Epithelial cell of proximal tubule (primary cell): Measurements from ENCODE around the gene SCARB1. TPM values are rescaled to one million over a fixed set of nuclear protein-coding genes. Genes with fewer than 3 reads are reported as not detected.
A peak's percentile ranks its signal among the peaks of the same experiment; 100 is the strongest.

ENCODE experiments used
- DNase-seq: peaks from one replicate; pipeline ENCODE4 v3.0.0-alpha.2; 2011; ENCODE audit warnings: low read depth
- H3K4me3 ChIP-seq: 2 replicates; pipeline ENCODE4 v1.5.1; 2011; ENCODE audit warnings: low read depth, mild to moderate bottlenecking, low read length
- total RNA-seq: library from RNA; depleted of rRNA; stranded (reverse); fragments of >200 nt; gene quantifications from 2 replicates; pipeline ENCODE4 v1.2.3, GENCODE V29; 2015
- TF ChIP-seq, protein P1 (sequence below): conservative IDR thresholded peaks from 2 replicates; pipeline ENCODE4 v1.5.1; 2012; ENCODE audit warnings: low read depth, mild to moderate bottlenecking, low read length

Gene SCARB1
- total RNA-seq, 1 donor from 2014 or later: 21.9 TPM

DNA sequence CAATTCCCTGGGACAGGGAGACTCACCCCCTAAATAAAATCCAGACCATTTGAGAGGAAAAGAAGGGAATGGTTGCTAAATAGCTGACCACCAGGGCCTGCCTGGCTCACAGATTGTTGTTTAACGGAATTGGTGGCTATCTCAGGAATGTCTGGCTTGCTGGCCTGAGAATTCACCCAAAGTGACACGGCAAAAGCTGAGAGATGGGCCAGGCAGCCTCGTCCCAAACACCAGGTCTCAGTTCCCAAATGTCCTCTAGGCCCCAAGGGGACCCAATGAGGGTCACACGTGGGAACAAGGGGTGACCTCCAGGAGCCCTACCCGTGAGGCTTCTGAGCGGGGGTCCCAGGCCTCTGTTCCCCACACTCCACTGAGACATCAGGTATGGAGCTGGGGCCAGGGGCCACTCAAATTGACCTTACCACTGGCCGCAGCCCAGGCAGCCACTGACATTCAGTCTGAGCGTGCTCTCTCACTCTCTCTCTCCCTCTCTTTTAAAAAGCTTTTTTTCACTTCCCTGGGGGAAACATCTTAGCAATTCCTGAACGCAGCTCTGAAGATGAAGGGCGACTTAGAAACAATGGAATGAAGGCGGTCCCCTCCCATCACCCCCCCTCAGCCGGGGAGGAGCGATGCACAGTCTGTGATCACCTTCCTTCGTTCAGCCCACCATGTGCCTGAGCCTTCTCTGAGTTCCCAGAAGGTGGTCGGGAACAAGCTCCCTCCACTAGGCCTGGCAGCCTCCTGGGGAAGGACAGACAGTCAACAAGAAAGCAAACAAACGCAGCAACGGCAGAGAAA is 131.2 kb downstream of the SCARB1 start:
- H3K4me3 ChIP-seq: no peak overlapping the region
- no peak for DNase-seq
- TF ChIP-seq, protein P1, sequence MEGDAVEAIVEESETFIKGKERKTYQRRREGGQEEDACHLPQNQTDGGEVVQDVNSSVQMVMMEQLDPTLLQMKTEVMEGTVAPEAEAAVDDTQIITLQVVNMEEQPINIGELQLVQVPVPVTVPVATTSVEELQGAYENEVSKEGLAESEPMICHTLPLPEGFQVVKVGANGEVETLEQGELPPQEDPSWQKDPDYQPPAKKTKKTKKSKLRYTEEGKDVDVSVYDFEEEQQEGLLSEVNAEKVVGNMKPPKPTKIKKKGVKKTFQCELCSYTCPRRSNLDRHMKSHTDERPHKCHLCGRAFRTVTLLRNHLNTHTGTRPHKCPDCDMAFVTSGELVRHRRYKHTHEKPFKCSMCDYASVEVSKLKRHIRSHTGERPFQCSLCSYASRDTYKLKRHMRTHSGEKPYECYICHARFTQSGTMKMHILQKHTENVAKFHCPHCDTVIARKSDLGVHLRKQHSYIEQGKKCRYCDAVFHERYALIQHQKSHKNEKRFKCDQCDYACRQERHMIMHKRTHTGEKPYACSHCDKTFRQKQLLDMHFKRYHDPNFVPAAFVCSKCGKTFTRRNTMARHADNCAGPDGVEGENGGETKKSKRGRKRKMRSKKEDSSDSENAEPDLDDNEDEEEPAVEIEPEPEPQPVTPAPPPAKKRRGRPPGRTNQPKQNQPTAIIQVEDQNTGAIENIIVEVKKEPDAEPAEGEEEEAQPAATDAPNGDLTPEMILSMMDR: no peak

DNA sequence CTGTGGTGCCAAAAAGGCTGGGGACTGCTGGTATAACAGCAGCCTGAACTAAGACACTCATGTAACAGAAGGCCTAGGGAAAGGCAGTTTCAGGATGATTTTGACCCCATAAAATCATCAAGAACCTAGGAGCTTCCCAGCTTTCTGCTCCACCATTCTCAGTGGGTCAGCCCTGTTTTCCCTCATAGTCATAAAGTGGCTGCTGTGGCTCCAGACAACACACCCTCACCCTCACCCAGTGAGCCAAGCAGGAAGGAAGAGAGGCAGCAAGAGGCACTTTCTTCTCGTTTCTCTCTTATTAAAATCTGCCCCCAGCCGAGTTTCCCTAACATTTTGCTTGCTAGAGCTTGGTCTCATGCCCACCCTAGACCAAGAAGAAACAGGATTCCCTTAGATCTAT is 131.8 kb downstream of the SCARB1 start:
- TF ChIP-seq, protein P1: no peak
- no peak for DNase-seq
- no peak overlapping the region for H3K4me3 ChIP-seq

DNA sequence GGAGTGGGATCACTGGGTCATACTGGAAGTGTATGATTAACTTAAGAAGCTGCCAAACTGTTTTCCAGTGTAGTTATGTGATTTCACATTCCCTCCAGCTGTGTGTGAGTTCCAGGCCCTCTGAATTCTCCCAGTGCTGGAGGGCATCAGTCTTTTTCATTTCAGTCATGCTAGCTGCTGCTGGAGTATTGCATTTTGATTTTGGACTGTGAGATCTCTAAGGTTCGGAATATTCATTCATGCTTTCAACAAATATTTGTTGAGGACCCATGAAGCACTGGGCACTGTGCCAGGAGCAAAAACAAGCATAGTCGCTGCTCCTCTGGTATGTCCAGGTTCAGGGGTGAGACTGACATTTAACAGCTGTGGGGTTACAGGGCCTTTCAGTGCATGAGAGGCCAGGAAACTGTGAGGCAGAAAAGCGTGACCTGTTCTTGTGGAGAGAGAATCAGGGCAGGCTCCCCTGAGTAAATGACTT is 133.2 kb downstream of the SCARB1 start:
- TF ChIP-seq, protein P1: no peak
- peak; percentile 92 for DNase-seq
- H3K4me3 ChIP-seq: no peak overlapping the region

DNA sequence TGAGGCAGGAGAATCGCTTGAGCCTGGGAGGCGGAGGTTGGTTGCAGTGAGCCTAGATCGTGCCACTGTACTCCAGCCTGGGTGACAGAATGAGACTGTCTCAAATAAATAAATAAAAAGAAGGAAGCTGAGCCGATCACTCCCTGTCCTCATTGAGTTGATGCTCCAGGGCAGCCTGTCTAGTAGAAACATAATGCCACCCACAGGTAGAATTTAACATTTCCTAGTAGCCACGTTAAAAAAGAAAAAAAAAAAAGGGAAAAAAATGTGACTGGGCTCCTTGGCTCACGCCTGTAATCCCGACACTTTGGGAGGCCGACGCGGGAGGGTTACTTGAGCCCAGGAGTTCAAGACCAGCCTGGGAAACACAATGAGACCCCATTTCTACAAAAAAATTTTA is 135.7 kb downstream of the SCARB1 start:
- H3K4me3 ChIP-seq: no peak overlapping the region
- TF ChIP-seq, protein P1: peak; percentile 30
- DNase-seq: no peak

DNA sequence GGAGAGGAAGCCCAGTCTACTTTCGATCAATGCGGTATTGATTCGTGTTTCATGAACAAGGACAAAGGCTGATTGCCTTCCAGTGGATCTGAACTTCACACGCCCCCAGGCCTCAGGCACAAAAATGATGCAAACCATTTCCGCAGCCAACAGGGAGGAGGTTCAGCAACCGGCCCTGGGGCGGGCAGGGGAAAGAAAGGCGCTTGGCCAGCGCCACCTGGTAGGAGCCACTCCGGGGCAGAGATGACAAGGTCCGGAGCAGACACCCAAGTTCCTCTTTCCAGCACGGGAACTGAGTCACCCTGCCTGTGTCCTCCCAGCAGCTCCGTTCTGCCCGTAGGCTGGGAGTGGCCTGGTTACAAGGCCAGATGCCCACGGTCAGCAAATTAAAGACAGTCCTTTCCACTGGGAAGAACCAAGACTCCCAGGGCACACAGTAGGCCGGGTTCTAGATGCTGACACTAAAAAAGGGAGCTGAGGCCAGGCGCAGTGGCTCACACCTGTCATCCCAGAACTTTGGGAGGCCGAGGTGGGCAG is 136.3 kb downstream of the SCARB1 start:
- no peak overlapping the region for H3K4me3 ChIP-seq
- TF ChIP-seq, protein P1: no peak
- DNase-seq: no peak

Other genes with a start within 250 kb of the SCARB1 start
- 679 and 827 TPM in 2 replicates for gene UBC, start 50.8 kb upstream of the SCARB1 start, total RNA-seq
- 13.7 and 28.9 TPM in 2 replicates for gene DHX37, start 125.3 kb upstream of the SCARB1 start, total RNA-seq
- 16.0 and 25.7 TPM in 2 replicates for gene BRI3BP, start 129.8 kb upstream of the SCARB1 start, total RNA-seq
- gene AACS, start 201.6 kb upstream of the SCARB1 start, total RNA-seq: 20.6 and 35.2 TPM in 2 replicates